Nephron (organoid): ENCODE data around the gene SLC7A5.
"Not testable (repeated sequence)": the region's sequence is repeated elsewhere in the genome, so short reads cannot be mapped to it uniquely, and the experiment has no call there.

ENCODE experiments used
- H3K27ac Mint-ChIP-seq, 3 experiments: 2 replicates each; pipeline ENCODE4 v1.8.0; 2020; ENCODE audit warnings: mixed read lengths in 3 of 3, mild to moderate bottlenecking in 2 of 3, moderate library complexity in 1 of 3
- H3K27me3 Mint-ChIP-seq: 2 replicates; pipeline ENCODE4 v1.8.0; 2021; ENCODE audit warnings: low read depth, mild to moderate bottlenecking, moderate library complexity, mixed read lengths
- H3K36me3 Mint-ChIP-seq: 2 replicates; pipeline ENCODE4 v1.8.0; 2020; ENCODE audit warnings: low read depth, mixed read lengths
- H3K4me1 Mint-ChIP-seq: 2 replicates; pipeline ENCODE4 v1.8.0; 2020; ENCODE audit warnings: mixed read lengths
- H3K4me3 Mint-ChIP-seq, 3 experiments: 2 replicates each; pipeline ENCODE4 v1.8.0; 2020; ENCODE audit warnings: mild to moderate bottlenecking in 3 of 3, mixed read lengths in 3 of 3, moderate library complexity in 2 of 3
- H3K9me3 Mint-ChIP-seq: 2 replicates; pipeline ENCODE4 v1.8.0; 2020; ENCODE audit warnings: mixed read lengths
- CTCF ChIP-seq, 3 experiments: fragments of 200-600 bp; sonication (generic); IDR thresholded peaks; one replicate each; pipeline ENCODE4 v1.5.0; 2021; ENCODE audit warnings: antibody characterized with exemption in 3 of 3; ENCODE audit not compliant: unreplicated experiment in 3 of 3

Gene SLC7A5

GRCh38 chr16:87791295-87792204 lies 77.8 kb downstream of the SLC7A5 start:
- Mint-ChIP-seq H3K9me3 (peaks cover 4% of the 10 kb centered on the region), H3K4me3 (no peak overlapping the region), H3K4me1 (no peaks in the 10 kb centered on the region), H3K36me3 (no peaks in the 10 kb centered on the region), H3K27ac (no peak overlapping the region), H3K27me3 (no peaks in the 10 kb centered on the region)
- TF ChIP-seq CTCF (IDR thresholded peaks at IDR 0.05; ENCODE audit: unreplicated experiment in 3 of 3), result no peak

DNA sequence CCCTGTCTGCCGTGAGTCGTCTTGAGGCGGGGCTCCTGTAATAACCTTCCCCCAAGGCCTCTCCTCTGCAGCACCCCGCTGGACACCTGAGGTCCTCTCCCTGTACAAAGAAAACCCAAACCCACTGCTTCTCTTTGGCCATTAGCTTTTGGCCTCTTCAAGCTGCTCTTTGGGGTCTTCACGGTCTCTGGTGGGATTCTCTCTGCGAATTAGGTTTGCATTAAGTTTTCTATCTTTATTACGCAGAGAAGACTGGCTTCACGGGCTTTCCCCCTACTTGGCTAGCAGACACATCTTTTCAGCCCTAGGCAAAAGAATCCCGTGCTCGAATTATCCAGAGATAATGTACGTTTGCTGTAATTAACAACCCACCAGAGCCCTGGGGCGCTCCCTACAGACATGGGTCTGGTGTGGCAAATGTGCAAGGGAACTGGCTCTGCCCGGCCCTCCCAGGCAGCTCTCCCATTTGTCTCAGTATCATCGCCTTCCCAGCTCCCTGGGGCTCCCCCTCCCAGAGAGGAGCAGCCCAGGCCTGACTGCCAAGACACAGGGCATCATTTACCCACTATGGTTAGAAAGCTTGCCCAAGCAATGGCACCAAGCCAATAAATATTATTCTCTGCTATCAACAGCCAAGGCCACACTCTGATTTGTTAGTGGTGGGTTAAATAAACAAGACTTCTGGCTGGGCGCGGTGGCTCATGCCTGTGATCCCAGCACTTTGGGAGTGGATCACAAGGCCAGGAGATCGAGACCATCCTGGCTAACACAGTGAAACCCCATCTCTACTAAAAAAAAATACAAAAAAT lies 78.8 kb downstream of the SLC7A5 start:
- Mint-ChIP-seq H3K36me3 (no peaks in the 10 kb centered on the region), H3K4me1 (no peaks in the 10 kb centered on the region), H3K27ac (peak overlapping the region in 1 of 3 experiments; percentile 85), H3K27me3 (no peaks in the 10 kb centered on the region), H3K4me3 (no peak overlapping the region), H3K9me3 (peaks cover 4% of the 10 kb centered on the region)
- no peak for TF ChIP-seq CTCF (IDR thresholded peaks at IDR 0.05; ENCODE audit: unreplicated experiment in 3 of 3)

GRCh38 chr16:87789437-87790291 lies 79.6 kb downstream of the SLC7A5 start:
- TF ChIP-seq CTCF (IDR thresholded peaks at IDR 0.05; ENCODE audit: unreplicated experiment in 3 of 3), result no peak
- Mint-ChIP-seq H3K27ac (peak overlapping the region in 1 of 3 experiments; percentile 85), H3K9me3 (peaks cover 4% of the 10 kb centered on the region), H3K4me1 (no peaks in the 10 kb centered on the region), H3K27me3 (no peaks in the 10 kb centered on the region), H3K36me3 (no peaks in the 10 kb centered on the region), H3K4me3 (no peak overlapping the region)

GRCh38 chr16:87788730-87789436 lies 80.4 kb downstream of the SLC7A5 start:
- not testable (repeated sequence) for H3K4me1 Mint-ChIP-seq, H3K4me3 Mint-ChIP-seq, H3K36me3 Mint-ChIP-seq, H3K27me3 Mint-ChIP-seq, H3K27ac Mint-ChIP-seq, H3K9me3 Mint-ChIP-seq

DNA sequence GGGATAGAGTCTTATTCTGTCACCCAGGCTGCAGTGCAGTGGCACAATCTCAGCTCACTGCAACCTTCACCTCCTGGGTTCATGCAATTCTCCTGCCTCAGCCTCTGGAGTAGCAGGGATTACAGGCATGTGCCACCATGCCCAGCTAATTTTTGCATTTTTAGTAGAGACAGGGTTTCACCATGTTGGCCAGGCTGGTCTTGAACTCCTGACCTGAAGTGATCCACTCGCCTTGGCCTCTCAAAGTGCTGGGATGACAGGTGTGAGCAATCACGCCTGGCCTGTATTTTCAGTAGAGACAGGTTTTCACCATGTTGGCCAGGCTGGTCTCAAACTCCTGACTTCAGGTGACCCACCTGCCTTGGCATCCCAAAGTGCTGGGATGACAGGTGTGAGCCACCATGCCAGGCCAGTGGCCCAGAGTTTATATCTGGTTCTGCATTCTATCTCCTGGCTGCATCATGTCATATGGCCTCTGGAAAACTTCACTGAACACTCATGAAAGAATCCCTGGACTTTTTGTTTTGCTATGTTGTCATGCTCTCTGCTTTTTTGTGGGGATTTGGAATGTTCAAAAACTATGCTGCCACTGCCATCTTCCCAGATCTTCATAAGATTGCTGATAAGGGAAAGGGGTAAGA lies 81.7 kb downstream of the SLC7A5 start:
- not testable (repeated sequence) for H3K36me3 Mint-ChIP-seq, H3K27me3 Mint-ChIP-seq, H3K27ac Mint-ChIP-seq, H3K9me3 Mint-ChIP-seq, H3K4me1 Mint-ChIP-seq, H3K4me3 Mint-ChIP-seq

DNA sequence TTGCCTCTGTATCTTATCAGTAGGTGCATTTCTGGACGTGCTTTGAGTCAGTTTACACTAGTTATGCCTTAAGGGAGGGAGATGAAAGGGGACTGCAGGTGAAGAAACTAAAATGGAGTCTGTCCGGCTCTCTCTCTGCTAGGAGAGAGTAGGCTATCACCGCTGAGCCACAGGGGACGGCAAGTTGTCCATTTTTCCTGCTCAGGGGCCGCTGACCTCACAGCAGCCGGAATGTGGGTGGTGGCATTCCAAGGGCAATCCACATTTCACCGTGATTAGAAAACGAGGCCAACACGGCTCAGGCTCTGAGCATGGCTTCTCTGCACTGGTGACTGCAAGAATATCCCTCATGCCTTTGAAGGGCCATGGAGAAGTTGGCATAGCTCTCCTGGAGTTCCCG lies 84.5 kb downstream of the SLC7A5 start:
- H3K36me3 Mint-ChIP-seq, result no peaks in the 10 kb centered on the region
- H3K27me3 Mint-ChIP-seq, result peaks cover 7% of the 10 kb centered on the region
- peaks cover 4% of the 10 kb centered on the region for H3K9me3 Mint-ChIP-seq
- no peak for TF ChIP-seq CTCF (IDR thresholded peaks at IDR 0.05; ENCODE audit: unreplicated experiment in 3 of 3)
- H3K4me1 Mint-ChIP-seq, result no peaks in the 10 kb centered on the region
- no peak overlapping the region for H3K4me3 Mint-ChIP-seq
- H3K27ac Mint-ChIP-seq, result no peak overlapping the region
